SW480 (cell line): Measurements from ENCODE around the gene KIF4A.
"Not testable (repeated sequence)": the region's sequence is repeated elsewhere in the genome, so short reads cannot be mapped to it uniquely, and the experiment has no call there.

Experiments used
- DNase-seq: peaks from one replicate; pipeline ENCODE4 v3.0.0-alpha.2; 2016; ENCODE audit warnings: low spot score

The KIF4A gene

DNA sequence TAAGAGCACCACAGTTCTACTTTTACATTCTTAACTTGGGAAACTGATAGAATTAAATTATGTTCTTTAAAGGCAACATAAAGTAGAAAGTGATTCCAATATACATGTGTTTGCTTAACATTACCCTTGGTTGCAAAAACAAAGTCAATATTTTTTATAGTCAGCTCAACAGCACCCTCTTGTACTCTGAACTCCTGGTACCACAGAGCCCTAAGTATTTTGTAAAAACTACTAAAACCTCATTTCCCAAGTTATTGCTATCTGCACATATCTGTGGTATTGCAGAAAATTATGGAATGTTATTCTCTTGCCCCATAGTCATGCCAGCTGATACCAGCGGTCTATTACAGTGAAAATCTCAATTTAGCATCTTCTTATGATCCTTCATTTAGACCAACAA, 2.9 kb downstream of the KIF4A start:
- DNase-seq = no peak

DNA sequence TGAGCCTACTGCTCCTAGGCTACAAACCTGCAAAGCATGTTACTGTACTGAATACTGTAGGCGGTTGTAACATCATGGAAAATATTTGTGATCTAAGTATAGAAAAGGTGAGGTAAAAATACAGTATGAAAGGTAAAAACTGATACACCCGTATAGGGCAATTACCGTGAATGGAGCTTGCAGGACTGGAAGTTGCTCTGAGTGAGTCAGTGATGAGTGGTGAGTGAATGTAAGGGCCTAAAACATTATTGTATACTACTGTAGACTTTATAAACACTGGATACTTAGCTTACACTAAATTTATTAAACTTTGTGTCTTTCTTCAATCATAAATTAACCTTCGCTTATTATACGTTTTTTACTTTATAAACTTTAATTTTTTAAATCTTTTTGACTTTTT, 3.7 kb downstream of the KIF4A start:
- DNase-seq = no peak

DNA sequence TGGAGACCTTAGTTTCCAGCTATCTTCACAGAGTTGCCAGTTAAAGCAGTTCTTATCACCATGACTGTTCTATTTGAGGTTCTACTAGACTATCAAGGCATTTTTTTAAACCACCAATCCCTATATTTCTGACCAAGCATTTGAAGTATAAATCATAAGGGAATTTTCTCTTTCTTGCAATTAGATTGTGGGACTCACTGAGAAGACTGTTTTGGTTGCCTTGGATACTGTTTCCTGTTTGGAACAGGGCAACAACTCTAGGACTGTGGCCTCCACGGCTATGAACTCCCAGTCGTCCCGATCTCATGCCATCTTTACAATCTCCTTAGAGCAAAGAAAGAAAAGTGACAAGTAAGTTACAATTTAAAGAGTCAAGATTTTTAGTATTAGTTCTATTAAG, 11.8 kb downstream of the KIF4A start:
- DNase-seq = no peak

DNA sequence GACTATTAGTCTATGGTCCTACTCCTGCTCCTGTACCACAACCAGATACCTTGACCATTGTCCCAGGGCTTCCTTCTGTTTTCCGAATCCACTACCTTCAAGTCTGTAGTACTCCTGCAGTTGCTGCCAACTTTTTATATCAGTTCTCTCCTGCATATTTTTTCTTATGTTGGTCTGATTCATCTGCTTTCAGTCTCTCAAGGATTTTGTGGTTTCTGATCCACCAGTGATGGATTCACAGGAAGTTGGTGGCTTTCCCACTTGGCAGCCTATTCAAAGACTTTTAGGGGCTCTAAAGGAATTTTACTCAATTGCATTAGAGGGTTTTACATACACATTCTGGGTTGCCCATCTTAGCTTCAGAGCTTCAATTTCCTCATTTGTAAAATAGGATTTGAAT, 23.6 kb downstream of the KIF4A start:
- no peak for DNase-seq

DNA sequence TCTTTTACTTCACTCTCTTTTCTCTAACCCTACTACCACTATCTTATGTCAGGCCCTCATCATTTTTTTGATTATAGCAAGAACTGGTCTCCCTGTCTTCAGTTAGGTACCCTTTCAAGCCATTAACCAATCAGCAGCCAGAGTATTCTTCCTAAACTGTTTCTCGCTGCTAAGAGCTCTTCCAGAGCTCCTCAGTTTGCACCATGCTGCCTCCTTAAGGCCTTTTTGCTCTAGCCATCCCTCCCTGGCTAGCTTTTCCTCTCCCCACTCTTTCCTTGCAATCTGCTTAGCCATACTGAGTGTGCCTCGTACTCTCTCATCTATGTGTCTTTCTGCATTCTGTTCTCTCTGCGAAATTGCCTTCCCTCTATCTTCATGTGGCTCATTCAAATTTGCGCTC, 32.9 kb downstream of the KIF4A start:
- no peak for DNase-seq

DNA sequence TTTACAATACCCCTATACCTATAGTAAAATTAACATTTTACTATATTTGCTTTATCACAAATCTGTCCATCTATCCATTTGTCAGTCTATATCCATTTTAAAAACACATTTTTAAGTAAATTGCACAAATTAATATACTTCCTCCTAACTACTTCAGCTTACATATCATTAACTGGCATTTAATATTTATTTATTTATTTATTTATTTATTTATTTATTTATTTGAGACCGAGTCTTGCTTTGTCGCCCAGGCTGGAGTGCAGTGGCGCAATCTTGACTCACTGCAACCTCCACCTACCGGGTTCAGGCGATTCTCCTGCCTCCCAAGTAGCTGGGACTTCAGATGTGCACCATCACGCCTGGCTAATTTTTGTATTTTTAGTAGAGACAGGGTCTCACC, 33.7 kb downstream of the KIF4A start:
- not testable (repeated sequence) for DNase-seq

DNA sequence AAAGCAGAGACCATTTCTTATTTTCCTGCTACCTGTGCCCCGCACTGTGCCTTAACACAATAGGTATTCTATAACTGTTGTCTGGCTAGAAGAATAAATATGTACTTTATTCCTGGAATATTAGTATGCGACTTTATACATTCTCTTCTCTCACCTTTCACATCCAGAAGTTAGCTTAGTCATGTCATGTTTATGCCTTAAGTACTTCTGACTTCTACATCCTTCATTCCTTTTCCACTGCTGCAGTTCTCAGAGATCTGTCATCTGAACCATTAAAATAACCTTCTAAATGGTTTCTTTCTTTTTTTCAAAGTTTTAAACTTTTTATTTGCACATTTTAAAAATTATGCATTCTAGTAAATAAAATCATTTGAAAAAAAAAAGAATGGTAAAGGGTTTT, 34.4 kb downstream of the KIF4A start:
- DNase-seq = no peak

DNA sequence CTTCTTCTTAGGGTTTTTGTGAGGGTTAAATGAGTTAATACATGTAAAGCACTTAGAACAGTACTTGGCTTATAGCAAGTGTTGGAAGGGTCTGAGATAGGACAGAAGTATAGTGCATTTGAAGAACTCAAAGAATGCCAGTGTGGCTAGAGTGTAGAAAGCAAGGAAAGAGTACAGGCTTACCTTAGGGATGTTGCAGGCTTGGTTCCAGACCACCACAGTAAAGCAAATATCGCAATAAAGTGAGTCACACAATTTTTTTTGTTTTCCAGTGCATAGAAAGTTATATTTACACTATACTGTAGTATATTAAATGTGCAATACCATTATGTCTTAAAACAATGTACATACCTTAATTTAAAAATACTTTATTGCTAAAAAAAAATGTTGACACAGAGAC, 41.3 kb downstream of the KIF4A start:
- no peak for DNase-seq

DNA sequence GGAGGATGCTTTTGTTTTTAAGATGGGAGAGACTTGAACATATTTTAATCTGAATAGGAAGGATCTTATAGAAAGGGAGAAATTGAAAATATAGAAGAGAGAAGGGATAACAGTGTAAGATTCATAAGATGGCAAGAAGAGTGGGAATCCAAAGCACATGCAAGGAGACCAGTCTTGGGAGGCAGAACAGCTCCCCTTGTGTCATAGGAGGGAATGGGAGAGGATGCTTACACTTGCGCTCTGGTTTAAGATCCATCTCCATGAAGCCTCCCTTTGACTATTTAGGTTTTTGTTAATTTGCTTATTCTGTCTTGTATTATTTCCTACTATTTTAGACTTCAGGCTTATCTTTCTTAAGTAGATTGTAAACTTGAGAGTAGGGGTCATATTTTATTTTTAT, 42.7 kb downstream of the KIF4A start:
- no peak for DNase-seq

DNA sequence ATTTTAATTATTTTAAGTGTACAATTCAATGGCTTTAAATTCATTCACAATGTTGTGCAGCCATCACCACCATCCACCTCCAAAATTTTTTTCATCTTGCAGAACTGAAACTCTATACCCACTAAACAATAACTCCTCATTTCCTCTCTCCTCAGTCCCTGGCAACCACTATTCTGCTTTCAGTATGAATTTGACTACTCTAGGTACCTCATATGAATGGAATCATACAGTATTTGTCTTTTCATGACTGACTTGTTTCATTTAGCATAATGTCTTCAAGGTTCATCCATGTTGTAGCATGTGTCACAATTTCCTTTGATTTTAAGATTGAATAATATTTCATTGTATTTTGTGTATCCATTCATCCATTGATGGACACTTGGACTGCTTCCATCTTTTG, 46.9 kb downstream of the KIF4A start:
- DNase-seq = no peak

DNA sequence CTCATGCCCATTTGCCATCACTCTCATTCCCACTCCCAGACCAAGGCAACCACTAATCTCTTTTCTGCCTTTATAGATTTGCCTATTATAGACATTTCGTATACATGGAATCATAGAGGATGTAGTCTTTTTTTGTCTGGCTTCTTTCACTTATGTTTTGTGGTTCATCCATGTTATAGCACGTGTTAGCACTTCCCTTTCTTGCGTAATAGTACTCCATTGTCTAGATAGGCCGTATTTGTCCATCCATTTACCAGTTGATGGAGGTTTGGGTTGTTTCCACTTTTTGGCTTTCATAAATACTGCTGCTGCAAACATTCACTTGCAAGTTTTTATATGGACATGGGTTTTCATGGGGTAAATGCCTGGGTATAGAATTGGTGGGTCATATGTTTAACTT, 48.4 kb downstream of the KIF4A start:
- no peak for DNase-seq

DNA sequence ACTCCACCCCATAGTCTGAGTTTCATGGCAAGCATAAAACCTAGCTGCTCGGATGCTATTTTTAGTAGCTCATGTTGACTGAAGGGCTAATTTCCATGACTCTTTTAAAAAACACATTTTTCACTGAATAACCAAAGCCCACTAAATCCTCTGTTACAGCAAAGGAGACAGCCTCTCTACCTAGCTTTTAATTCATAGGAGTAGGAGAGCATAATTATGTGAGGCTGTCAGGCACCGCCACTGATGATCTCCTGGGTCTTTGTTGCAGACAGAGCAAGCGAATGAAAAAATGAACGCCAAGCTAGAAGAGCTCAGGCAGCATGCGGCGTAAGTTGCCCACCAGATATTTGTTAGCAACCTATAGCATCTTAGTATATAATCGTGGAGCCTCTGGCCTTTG, 53.5 kb downstream of the KIF4A start:
- no peak for DNase-seq

DNA sequence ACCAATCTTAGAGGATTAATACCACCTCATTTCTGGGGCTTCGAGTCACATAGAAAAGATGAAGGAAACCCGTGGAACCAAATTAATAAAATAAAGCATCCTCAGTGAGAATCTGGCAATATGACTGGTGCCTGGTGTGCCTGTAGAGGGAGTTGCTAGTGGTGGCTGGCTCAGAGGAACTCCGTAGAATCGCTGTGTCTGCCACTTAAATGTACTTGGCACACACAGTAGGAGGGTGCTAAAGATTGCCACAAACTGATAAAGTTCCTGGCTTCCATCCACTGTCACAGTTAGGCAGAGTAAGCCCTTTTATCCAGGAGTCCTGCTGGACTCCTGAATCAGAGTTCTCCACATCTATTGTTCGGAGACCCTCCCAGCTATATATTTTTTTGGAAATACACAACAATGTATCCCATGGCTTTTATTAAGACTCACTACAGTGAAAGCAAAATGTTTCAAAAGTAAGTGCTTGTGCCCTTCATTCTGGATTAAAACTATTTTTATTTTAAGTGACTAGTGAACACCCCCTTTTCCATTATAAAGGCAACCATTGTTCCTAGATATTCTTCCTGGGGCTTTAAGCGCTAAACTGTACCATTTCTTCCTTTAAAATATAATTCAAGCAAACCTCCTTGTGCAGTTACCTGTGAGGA, 56.6 kb downstream of the KIF4A start:
- no peak for DNase-seq

DNA sequence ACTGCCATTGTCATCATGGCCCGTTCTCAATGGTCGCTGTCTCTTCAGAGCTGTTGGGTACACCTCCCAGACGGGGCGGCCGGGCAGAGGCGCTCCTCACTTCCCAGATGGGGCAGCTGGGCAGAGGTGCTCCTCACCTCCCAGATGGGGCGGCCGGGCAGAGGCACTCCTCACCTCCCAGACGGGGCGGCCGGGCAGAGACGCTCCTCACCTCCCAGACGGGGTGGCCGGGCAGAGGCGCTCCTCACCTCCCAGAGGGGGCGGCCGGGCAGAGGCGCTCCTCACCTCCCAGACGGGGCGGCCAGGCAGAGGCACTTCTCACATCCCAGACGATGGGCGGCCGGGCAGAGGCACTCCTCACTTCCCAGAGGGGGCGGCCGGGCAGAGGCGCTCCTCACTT, 58.9 kb downstream of the KIF4A start:
- not testable (repeated sequence) for DNase-seq

DNA sequence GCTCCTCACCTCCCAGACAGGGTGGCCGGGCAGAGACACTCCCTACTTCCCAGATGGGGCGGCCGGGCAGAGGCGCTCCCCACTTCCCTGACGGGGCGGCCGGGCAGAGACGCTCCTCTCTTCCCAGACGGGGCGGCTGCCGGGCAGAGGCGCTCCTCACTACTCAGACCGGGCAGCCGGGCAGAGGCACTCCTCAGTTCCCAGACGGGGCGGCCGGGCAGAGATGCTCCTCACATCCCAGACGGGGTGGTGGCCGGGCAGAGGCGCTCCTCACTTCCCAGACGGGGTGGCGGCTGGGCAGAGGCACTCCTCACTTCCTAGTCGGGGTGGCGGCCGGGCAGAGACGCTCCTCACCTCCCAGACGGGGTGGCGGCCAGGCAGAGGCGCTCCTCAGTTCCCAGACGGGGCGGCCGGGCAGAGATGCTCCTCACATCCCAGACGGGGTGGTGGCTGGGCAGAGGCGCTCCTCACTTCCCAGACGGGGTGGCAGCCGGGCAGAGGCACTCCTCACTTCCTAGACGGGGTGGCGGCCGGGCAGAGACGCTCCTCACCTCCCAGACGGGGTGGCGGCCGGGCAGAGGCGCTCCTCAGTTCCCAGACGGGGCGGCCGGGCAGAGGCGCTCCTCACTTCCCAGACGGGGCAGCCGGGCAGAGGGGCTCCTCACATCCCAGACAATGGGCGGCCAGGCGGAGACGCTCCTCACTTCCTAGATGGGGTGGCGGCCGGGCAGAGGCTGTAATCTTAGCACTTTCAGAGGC, 59.6 kb downstream of the KIF4A start:
- not testable (repeated sequence) for DNase-seq

DNA sequence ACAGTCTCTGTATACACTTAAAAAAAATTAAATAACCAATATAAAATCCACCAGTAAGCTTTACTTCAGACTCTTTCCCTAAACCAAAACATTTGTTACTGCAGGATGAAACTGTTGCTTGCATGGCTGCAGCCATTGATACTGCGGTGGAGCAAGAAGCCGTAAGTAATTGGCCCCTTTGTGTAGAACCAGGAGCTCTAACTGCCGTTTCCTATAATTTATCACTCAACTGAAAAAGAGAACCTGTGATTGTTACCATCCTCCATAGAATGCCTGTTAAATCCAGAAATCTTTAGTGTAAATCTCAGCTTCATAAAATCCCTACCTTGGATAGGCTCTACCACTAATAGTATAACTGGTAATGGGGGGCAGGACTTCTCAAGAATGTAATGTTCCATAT, 62.6 kb downstream of the KIF4A start:
- DNase-seq = no peak

DNA sequence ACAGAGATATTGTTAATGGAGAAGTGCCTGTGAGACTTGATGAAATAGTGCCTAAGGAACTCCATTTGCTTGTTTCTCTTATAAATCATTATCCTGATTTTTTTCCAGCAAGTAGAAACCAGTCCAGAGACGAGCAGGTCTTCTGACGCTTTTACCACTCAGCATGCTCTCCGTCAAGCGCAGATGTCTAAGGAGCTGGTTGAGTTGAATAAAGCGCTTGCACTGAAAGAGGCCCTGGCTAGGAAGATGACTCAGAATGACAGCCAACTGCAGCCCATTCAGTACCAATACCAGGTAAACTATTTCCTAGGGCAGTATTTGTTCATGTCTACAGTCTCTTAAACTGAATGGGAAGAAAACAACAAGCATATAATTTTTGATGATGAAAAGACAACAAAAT, 63.6 kb downstream of the KIF4A start:
- no peak for DNase-seq

DNA sequence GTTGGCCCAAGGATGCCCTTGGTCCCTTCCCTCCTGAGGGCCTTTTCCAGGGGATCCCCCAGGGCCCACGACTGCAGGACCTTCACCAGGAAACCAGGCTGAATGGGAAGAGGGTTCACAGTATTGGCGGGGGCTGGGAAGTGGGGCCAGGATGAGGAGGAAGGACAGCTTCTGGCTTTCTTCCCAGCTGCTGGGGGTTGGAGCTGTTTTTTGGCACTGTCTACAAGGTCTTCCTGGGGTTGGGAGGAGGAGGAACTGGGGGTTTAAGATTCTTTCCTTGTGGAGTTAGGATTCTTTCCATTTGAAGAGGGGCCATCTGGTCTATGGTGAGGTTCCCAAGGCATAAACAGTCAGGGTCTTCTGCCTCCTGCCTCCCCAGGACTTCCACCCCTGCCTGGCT, 64.8 kb downstream of the KIF4A start:
- DNase-seq = no peak

DNA sequence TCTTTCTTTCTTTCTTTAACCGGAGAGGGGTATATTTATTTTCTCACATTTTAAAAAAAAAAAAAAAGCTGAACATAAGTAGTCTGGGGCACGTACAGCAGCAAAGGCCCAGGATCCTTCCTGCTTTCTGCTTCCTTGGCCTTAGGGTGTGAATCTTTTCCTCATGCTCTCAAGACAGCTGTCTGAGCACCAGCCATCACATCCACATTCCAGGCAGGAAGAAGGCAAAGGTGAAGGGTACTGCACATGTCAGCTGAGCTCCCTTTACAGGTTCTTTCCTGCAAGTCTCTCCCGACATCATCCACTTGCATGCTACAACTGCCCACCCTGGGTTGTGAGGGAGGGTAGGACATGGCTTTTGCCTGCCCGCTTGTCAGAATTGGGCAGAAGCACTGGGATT, 69.6 kb downstream of the KIF4A start:
- DNase-seq = no peak

DNA sequence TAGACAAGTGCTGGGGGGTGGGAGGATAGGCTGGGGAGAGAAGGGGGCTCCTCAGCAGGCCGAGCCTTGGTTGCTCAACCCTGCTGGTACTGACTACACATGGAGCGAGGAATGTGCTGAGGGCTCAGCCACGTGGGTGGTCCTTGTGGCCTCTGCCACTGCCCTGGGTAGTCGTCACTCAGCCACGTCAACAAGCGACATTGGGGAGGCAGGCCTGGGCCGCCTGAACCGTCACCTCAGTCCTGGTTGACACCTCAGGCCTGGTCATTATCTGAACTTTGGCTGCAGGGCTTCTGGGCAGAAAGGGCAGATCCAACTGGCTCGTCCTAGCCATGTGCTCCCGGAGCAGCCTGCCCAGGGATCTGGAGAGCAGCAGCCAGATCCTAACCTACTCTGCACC, 70.5 kb downstream of the KIF4A start:
- no peak for DNase-seq

DNA sequence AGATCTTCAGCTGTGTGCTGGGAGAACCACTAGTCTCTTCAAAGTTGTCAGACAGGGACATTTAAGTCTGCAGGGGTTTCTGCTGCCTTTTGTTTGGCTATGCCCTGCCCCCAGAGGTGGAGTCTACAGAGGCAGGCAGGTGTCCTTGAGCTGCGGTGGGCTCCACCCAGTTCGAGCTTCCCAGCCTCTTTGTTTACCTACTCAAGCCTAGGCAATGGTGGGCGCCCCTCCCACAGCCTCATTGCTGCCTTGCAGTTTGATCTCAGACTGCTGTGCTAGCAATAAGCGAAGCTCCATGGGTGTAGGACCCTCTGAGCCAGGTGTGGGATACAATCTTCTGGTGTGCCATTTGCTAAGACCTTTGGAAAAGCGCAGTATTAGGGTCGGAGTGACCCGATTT, 78.8 kb downstream of the KIF4A start:
- DNase-seq = not testable (repeated sequence)

DNA sequence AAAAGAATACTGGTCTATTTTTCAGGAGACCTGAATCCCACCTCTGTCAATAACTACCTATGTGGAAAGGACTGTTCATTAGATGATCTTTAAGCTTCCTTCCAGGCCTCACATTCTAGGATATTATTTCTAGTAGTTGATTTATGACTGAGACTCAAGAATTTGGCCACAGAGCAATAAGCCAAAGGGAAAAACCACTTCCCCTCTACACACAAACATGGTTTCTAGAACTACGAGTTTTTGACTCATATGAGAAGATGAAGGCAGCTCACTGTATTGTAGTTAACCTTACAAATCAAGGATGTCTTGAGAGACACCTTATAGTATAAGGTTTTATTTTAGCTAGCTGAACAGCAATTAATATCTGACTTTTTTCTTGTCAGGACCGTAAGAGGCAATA, 96.3 kb downstream of the KIF4A start:
- no peak for DNase-seq

DNA sequence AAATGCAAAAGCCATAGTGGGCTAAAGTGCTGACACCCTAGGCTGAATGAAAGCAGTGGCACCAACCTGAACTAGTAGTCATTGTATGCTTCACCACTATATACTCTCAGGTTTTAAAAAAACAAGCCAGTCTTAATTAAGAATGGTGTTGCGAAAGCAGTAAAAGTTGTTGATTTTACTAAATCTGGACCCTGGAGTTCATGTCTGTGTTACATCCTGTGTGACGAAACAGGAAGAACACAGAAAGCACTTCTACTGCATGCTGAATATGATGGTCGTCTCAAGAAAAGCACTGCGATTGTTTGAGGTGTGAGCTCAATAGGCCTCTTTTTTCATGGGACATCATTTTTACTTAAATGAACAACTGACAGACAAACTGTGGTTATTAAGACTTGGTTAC, 109.0 kb downstream of the KIF4A start:
- DNase-seq = no peak

DNA sequence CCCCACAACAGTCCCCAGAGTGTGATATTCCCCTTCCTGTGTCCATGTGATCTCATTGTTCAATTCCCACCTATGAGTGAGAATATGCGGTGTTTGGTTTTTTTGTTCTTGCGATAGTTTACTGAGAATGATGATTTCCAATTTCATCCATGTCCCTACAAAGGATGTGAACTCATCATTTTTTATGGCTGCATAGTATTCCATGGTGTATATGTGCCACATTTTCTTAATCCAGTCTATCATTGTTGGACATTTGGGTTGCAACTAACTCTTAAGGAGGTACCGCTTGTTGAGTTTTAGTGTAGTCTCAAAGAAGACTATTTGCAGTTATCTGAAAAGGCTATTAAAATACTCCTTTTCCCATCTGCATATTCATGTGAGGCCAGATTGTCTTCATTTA, 110.3 kb downstream of the KIF4A start:
- not testable (repeated sequence) for DNase-seq
